HG03108 (cell line): ENCODE measurements around the gene MAP6.
"Not testable (repeated sequence)": the region's sequence is repeated elsewhere in the genome, so short reads cannot be mapped to it uniquely, and the experiment has no call there.

Experiments used
- ATAC-seq: cut with Tn5 transposase; IDR thresholded peaks from one replicate; pipeline ENCODE4 v1.9.1; 2021; ENCODE audit warnings: moderate library complexity; ENCODE audit not compliant: unreplicated experiment

MAP6 gene

GRCh38 chr11:75668451-75669297 is at the start of gene MAP6:
MAP6 (minus strand) TSS chr11:75669038; CDS start chr11:75668369, 669 bp downstream.
- ATAC-seq = no peak

DNA sequence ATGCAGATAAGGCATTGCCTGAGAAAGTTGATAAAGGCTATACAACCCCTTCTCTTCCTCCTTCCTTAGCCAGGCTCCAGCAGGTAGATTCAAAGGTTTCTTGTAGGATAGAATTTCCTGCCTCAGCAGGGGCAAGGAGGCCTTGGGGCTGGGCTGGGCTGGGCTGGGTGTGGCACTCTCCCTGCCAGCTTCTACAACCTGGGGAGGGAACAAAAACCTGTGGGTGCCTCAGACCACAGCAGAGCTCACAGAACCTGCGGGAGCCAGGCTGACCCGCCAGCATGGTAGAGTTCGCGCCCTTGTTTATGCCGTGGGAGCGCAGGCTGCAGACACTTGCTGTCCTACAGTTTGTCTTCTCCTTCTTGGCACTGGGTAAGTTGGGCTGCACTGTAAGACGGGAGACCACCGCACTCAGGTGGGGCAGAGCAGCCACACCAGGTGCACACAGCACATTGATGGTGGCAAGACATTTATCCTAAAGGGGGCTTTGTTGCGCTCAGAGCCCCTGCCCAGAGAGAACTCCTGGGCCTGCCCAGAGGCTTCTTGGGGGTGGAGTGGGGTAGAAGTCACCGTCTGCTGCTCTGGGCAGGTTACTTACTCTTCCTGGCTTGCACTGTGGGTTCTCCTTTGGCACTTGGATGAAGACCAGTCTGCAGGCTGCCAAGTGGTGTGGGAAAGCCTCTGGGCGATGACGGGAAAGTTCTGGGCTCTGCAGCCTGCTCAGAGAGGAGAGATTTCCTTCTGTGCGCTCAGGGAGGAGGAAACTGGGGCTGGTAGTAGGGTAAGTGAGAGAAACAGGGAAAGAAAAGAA is 49.0 kb upstream of the MAP6 start, which contains the start of gene MOGAT2:
MOGAT2 (plus strand) TSS at position 231 of the 811 bp plus-strand sequence; CDS start at position 282, 51 bp downstream.
- ATAC-seq = no peak

DNA sequence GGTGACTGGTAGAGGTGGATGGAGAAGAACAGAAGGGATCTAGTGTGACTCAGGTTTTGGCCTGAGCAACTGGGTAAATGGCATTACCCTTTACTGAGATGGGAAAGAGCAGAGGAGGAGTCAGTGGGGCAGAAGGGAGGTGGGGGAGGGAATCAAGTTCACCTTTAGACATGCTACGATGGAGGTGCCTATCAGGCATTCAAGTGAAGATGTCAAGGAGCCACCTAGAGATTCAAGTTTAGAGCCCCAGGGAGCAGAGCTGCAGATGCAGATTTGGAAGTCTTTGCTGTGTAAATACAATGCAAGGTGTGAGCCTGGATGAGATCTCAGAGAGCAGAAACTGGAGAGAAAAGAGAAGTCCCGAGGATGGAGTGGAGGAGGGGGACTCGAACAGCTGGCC is 47.8 kb upstream of the MAP6 start:
- ATAC-seq = no peak

DNA sequence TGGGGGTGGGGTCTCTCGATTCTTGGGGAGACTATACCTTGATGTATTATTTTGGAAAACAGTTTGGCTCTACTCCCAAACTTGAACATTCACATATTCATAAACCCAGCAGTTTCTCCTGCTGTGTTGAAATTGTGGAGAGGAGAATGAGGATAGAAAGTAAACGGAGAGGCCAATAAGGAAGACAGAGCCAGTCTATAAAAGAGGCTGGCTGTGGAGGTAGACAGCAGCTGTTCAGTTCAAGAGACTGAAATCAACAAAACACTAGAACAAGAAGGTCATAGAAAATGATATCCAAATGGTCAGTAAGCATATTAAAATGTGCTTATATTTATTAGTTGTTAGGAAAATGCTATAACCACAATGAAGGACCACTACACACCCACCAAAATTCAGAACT is 46.9 kb upstream of the MAP6 start:
- ATAC-seq = no peak

GRCh38 chr11:75714211-75714610 is 45.4 kb upstream of the MAP6 start:
- no peak for ATAC-seq

DNA sequence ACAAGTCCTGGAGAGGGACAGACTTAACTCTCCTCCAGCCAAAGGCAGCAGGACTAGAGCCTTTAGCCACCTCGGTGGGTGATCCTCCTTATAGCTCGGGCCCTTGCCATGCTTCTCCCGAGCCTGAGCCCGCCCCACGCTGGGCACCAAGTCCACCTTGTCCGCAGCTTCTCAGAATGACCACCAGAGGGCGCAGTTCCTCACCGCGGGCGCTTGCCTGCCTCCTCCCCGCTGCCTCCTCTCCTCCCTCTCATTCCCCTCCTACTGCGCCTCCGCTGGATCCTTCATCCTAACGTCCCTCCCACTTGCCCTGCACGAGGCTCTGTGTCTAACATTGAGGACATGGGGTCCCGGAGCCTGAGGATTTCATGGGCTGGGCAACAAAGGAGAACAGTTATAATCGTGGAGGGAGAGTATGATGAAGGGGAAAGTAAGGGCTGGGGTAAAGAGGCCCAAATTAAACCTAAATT is 37.5 kb upstream of the MAP6 start:
- no peak for ATAC-seq

DNA sequence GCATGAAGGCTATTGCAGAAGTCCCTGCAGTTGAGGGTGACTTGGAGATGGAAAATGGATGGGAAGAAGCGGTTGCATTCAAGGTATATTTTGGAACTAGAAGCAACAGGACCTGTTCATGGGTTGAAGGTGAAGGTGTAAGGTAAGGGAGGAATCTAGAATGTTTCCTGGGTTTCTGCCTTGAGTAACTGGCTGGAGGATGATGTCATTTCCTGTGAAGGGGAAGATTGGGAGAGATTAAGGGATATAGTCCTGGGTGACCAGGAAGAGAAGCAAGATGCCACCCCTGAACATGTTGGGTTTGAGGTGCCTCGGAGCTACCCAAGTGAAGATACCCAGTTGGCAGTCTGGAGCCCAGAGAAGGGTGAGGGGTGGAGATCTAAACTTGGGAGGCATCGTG is 36.7 kb upstream of the MAP6 start:
- ATAC-seq = no peak

DNA sequence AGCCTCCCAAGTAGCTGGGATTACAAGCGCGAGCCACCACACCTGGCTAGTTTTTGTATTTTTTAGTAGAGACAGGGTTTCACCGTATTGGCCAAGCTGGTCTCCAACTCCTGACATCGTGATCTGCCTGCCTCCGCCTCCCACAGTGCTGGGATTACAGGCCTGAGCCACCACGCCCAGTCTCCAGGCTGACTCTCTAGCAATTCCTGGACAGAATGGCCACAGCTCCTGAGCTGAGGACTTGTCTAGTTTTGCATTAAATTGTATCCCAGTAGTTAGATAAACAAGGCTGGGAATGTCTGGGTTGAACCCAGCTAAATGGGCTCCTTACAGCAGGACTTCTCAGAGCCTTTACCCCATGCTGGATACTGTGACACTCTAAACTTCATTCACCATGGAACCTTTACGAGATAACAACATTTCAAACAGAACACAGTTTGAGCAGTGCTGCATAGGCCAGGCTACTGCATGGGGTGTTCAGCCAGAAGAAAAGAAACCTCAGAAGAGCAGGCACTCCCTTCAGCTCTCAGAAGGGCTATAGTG is 34.9 kb upstream of the MAP6 start:
- ATAC-seq = no peak

DNA sequence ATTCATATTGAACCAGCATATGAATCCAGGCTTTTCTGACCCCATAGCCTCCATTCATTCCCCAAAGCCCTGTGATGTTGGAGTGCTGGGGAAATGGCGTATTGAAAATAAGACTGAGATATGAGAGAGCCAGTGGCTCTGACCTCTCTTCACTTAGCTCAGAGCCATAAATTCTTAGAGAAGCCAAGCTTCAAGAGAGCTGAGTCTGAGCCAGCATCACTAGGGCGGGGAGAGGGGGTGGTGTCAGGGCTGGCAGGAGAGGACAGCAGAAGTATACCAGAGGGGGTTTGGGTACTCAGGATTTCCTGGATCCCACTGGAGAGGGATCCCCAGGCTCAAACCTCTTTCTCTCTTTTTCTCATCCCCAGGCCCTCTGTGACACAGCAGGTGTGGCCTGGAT is 32.1 kb upstream of the MAP6 start:
- no peak for ATAC-seq

- no peak for ATAC-seq
These were observed 29.2 kb upstream of the MAP6 start for GRCh38 chr11:75697906-75698581.

DNA sequence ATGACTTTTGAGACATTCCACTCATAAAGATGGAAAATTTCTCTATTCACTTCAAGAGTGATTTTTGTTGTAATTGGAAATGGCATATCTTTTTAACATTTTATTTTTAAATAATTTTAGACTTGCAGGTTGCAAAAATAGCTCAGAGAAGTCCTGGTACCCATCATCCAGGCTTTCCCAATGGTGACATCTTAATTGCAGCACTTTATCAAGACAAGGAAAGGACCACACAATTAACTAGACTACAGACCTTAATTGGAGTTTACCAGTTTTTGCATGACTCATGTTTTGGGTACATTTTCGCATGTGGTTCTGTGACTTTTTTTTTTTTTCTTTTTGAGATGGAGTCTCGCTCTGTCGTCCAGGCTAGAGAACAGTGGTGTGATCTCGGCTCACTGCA is 23.0 kb upstream of the MAP6 start:
- no peak for ATAC-seq

DNA sequence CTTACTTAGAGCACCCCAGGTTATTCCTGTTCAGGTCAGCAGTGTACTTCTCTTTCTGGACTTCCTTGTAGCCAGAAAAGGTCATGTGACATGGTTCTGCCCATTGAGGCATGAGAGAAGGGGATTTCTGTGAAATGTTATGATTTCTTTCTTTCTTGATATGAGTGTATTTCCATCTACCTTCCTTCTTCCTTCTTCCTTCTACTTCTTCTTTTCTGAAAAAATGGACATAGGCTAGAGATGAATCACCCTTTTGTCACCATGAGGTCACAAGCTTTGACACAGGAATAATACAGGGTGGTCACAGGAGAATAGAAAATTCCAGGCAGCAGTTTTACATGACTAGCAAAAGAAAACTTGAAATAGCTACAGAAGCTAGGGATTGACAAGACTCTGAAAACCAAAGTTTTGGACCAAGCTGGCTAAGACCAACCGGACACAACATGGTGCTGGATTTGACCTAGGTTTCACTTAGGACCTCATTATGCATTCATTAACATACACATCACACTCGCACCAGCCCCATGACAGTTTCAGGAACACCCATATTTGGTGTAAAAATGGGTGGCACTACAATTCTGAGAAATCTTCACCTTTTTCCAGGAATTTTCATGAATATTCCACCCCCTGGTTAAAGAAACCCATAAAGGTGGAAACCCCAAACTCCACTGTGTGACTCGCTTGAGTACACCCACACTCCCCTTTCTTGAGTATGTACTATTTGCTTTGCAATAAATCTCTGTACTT is 21.2 kb upstream of the MAP6 start:
- no peak for ATAC-seq

GRCh38 chr11:75683856-75684255 is 15.0 kb upstream of the MAP6 start:
- not testable (repeated sequence) for ATAC-seq

DNA sequence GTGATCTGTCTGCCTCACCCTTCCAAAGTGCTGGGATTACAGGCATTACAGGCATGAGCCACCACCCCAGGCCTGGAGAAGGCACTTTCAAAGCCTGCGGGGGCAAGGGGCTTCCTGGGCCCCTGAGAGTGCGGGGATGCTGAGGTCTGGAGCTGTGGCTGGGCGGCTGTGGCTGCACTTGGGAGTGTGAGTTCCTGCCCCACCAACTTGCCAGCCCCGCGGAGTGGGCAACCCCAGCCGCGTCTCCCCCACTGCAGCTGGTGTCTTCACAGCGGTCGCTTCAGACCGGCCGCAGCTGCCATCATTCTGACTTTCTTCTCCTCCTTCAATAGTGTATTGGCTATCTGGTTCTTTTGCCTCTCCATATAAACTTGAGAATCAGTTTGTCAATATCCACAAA is 10.7 kb upstream of the MAP6 start:
- no peak for ATAC-seq

GRCh38 chr11:75678620-75679259 is 9.9 kb upstream of the MAP6 start:
- no peak for ATAC-seq

DNA sequence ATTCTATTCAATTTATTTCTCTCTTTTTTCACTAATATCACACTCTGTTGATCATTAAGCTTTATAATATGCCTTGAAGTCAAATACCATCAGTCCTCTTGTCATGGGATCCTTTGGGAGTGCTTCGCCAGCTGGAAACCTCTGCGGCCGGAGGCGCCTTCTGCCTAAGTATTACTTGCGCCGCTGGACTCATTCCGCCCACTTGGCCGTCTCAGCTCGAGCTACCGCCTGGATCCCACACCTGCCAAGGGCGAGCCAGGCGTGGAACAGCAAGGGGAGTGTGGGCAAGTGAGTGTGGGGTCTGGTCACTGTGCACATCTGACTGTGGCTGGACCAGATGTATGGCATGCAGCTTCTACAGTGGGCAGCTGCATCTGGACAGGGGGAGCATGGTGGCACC is 9.1 kb upstream of the MAP6 start:
- ATAC-seq = no peak

GRCh38 chr11:75677275-75677674 is 8.4 kb upstream of the MAP6 start:
- peak; percentile 54 for ATAC-seq

DNA sequence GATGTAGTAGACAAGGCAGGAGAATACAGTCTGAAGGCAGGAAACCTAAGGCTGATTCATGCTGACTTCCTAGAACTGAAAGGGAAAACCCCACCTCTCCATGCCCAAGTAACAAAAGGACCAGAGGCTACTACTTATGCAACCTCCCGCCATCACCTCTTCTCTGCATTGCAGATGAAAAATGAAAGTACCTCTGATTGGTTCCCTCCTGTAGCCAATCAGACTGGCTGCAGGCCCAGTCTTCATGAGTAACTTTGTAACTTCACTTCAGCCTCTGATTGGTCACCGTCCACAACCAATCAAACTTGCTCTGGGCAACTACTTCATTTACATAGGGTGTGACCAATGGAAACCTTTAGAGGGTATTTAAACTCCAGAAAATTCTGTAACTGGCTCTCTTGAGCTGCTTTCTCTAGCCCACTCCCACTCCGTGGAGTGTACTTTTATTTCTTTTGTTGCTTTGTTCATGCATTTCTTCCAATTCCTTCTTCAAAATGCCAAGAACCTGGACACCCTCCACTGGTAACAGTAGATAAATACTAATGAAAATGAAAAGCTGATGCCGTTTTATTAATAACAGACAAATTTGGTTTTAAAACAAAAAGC is 5.2 kb upstream of the MAP6 start:
- no peak for ATAC-seq

GRCh38 chr11:75667831-75668450 is 897 bp downstream of the MAP6 start:
- no peak for ATAC-seq
